GM12878 (cell line): ENCODE measurements around the gene OLAH. TPM values are rescaled to one million over a fixed set of nuclear protein-coding genes. Genes with fewer than 3 reads are reported as not detected.

Experiments
- ATAC-seq: fragments of 200-7000 bp; cut with Tn5 transposase; 3 replicates; pipeline ENCODE4 v1.9.1; 2020; ENCODE audit warnings: mild to moderate bottlenecking, moderate library complexity
- Bru-seq: library from RNA; stranded (reverse); fragments of 400-500 nt; gene quantifications from one replicate; lab custom pipeline; 2021; lab: Mats Ljungman, UMichigan
- BruChase-seq, 2 experiments: library from RNA; stranded (reverse); fragments of 400-500 nt; gene quantifications; one replicate each; lab custom pipeline; 2021; lab: Mats Ljungman, UMichigan
- BruUV-seq: library from RNA; stranded (reverse); fragments of 400-500 nt; replicated peaks from 2 replicates; lab custom pipeline; 2021; lab: Mats Ljungman, UMichigan
- CTCF ChIA-PET: fragments of 300-600 bp; sonication (Branson Sonifier 250); formaldehyde crosslinking; extraction: SDS; loops from one replicate; lab custom pipeline; 2021; ENCODE audit warnings: inconsistent platforms; lab: Yijun Ruan, JAX
- POLR2A ChIA-PET: fragments of 350-600 bp; formaldehyde crosslinking; extraction: SDS; loops from one replicate; lab custom pipeline; 2021; ENCODE audit warnings: inconsistent platforms; lab: Charles Lee
- RAD21 ChIA-PET: fragments of 300-600 bp; sonication (Branson Sonifier 250); formaldehyde crosslinking; loops from one replicate; lab custom pipeline; 2023; ENCODE audit warnings: antibody characterized with exemption; ENCODE audit not compliant: unreplicated experiment; lab: Charles Lee
- SMC1A ChIA-PET: fragments of 300-600 bp; sonication (Branson Sonifier 250); formaldehyde crosslinking; loops from one replicate; lab custom pipeline; 2023; ENCODE audit not compliant: unreplicated experiment, uncharacterized antibody; lab: Charles Lee
- DNase-seq: peaks from one replicate; pipeline ENCODE4 v3.0.0-alpha.2; 2011; ENCODE audit warnings: low read depth, low spot score
- FAIRE-seq: peaks from 3 replicates; lab custom pipeline; 2011; peaks lifted over from hg19 to GRCh38; lab: Jason Lieb, UNC
- H2AFZ ChIP-seq: 2 replicates; pipeline ENCODE4 v1.6.0; 2011; ENCODE audit warnings: low read depth, low read length, control low read depth; ENCODE audit not compliant: control insufficient read depth
- H3K27ac ChIP-seq: 2 replicates; pipeline ENCODE4 v1.5.1; 2011; ENCODE audit warnings: control low read depth; ENCODE audit not compliant: control insufficient read depth, insufficient read depth
- H3K27me3 ChIP-seq, 2 experiments: replicated peaks in 1 of 2; 2 replicates each; pipeline versions ENCODE4 v1.6.0 to v1.6.1; 2011; ENCODE audit warnings: low read length in 1 of 2; ENCODE audit not compliant: control insufficient read depth in 2 of 2, insufficient read depth in 2 of 2
- H3K36me3 ChIP-seq, 2 experiments: 2 replicates each; pipeline ENCODE4 v1.5.1; 2011; ENCODE audit warnings: low read length in 1 of 2; ENCODE audit not compliant: control insufficient read depth in 2 of 2, insufficient read depth in 2 of 2
- H3K4me1 ChIP-seq: 2 replicates; pipeline ENCODE4 v1.6.1; 2011; ENCODE audit warnings: mild to moderate bottlenecking, low read length, moderate library complexity, mixed read lengths; ENCODE audit not compliant: control insufficient read depth, insufficient read depth
- H3K4me2 ChIP-seq: 2 replicates; pipeline ENCODE4 v1.6.0; 2011; ENCODE audit warnings: control low read depth; ENCODE audit not compliant: control insufficient read depth, insufficient read depth
- H3K4me3 ChIP-seq: fragments of 200-600 bp; sonication (generic); 2 replicates; pipeline ENCODE4 v1.5.1; 2016
- H3K79me2 ChIP-seq: 2 replicates; pipeline ENCODE4 v1.6.0; 2011; ENCODE audit warnings: low read length; ENCODE audit not compliant: control insufficient read depth, insufficient read depth
- H3K9ac ChIP-seq: 2 replicates; pipeline ENCODE4 v1.8.0; 2011; ENCODE audit warnings: low read length, control low read depth, mixed read lengths; ENCODE audit not compliant: control insufficient read depth, insufficient read depth
- H3K9me3 ChIP-seq: replicated peaks from 3 replicates; pipeline ENCODE4 v1.5.1; 2011; ENCODE audit warnings: mild to moderate bottlenecking, low read length; ENCODE audit not compliant: control insufficient read depth, insufficient read depth
- H4K20me1 ChIP-seq: 2 replicates; pipeline ENCODE4 v1.6.0; 2011; ENCODE audit not compliant: control insufficient read depth, insufficient read depth
- ATF7 ChIP-seq: fragments of 450-650 bp; IDR thresholded peaks from 2 replicates; pipeline ENCODE4 v1.6.1; 2016; ENCODE audit warnings: low read depth, mild to moderate bottlenecking
- BCL11A ChIP-seq: IDR thresholded peaks from 2 replicates; pipeline ENCODE4 v1.6.1; 2011; ENCODE audit warnings: low read depth, low read length
- CHD4 ChIP-seq: fragments of 200-600 bp; sonication (generic); IDR thresholded peaks from 2 replicates; pipeline ENCODE4 v1.6.1; 2016; ENCODE audit warnings: mild to moderate bottlenecking
- CREM ChIP-seq: IDR thresholded peaks from 2 replicates; pipeline ENCODE4 v1.6.1; 2014; ENCODE audit warnings: antibody characterized with exemption, low read depth
- EGR1 ChIP-seq, 2 experiments: IDR thresholded peaks; 1 replicate in 1 of 2; 2 replicates in 1 of 2; pipeline ENCODE4 v1.6.1; 2011 to 2012; ENCODE audit warnings: low read depth in 2 of 2, low read length in 2 of 2, borderline replicate concordance in 1 of 2, mild to moderate bottlenecking in 1 of 2, moderate library complexity in 1 of 2
- ESRRA ChIP-seq: IDR thresholded peaks from 2 replicates; pipeline ENCODE4 v1.6.1; 2012; ENCODE audit warnings: mild to moderate bottlenecking, low read length, improper control_type of control experiment
- FOXK2 ChIP-seq: fragments of 450-650 bp; IDR thresholded peaks from 2 replicates; pipeline ENCODE4 v1.6.1; 2017; ENCODE audit warnings: mild to moderate bottlenecking, moderate library complexity
- HSF1 ChIP-seq: fragments of 150-350 bp; IDR thresholded peaks from 2 replicates; pipeline ENCODE4 v1.6.1; 2014; ENCODE audit warnings: mild to moderate bottlenecking, low read depth, low read length
- JUNB ChIP-seq: IDR thresholded peaks from 2 replicates; pipeline ENCODE4 v1.6.1; 2016; ENCODE audit warnings: antibody characterized with exemption, mild to moderate bottlenecking
- MTA2 ChIP-seq: fragments of 450-650 bp; IDR thresholded peaks from 2 replicates; pipeline ENCODE4 v1.6.1; 2016; ENCODE audit warnings: low read depth, mild to moderate bottlenecking, moderate library complexity
- POLR2A ChIP-seq: IDR thresholded peaks from 2 replicates; pipeline ENCODE4 v1.6.1; 2011; ENCODE audit warnings: low read depth, mild to moderate bottlenecking, low read length
- POLR2AphosphoS5 ChIP-seq: IDR thresholded peaks from 2 replicates; pipeline ENCODE4 v1.6.1; 2011; ENCODE audit warnings: mild to moderate bottlenecking, low read length, inconsistent platforms
- RAD21 ChIP-seq: IDR thresholded peaks from 2 replicates; pipeline ENCODE4 v1.6.1; 2011; ENCODE audit warnings: mild to moderate bottlenecking, low read depth, low read length, moderate library complexity; ENCODE audit not compliant: insufficient read depth
- RB1 ChIP-seq: fragments of 450-650 bp; formaldehyde crosslinking; IDR thresholded peaks from 2 replicates; pipeline ENCODE4 v1.6.1; 2017; ENCODE audit warnings: mild to moderate bottlenecking, borderline replicate concordance
- ZBED1 ChIP-seq: IDR thresholded peaks from 2 replicates; pipeline ENCODE4 v1.6.1; 2016; ENCODE audit warnings: borderline replicate concordance
- WGBS: methylation state at CpG from one replicate; pipeline ENCODE4 v1.1.6; 2016; ENCODE audit warnings: low lambda C conversion rate; ENCODE audit not compliant: insufficient replicate concordance, insufficient coverage; ENCODE audit errors: missing lambda C conversion rate; 5-methylcytosine and 5-hydroxymethylcytosine counted together
- in situ Hi-C: fragments of 300-500 bp; cut with MboI; formaldehyde crosslinking; loops from 9 replicates; pipeline ENCODE4 v1.14.3; 2018; ENCODE audit warnings: mixed read lengths
- intact Hi-C: fragments of 100-400 bp; cut with micrococcal nuclease; formaldehyde crosslinking; loops from one replicate; pipeline ENCODE4 v1.14.2; 2022; ENCODE audit not compliant: unreplicated experiment
- long read RNA-seq, 2 experiments: library from polyadenylated mRNA; unstranded; transcript quantifications; one replicate each; pipeline ENCODE4 v2.0.0, GENCODE V29; 2019 to 2020
- polyA minus RNA-seq, 3 experiments: library from RNA; depleted of rRNA, polyadenylated mRNA; stranded (reverse); fragments of >200 nt; gene quantifications; 2 replicates each; pipeline ENCODE4 v1.2.3, GENCODE V29; 2011
- polyA plus RNA-seq, 11 experiments: library from polyadenylated mRNA; depleted of rRNA in 4 of 11; unstranded in 6 of 11; stranded (reverse) in 5 of 11; fragments of >200 nt; fragmentation: Nextera tagmentation in 4 of 11; fragmentation: Illumina TruSeq in 1 of 11; extraction: Ambion mirVana in 4 of 11; extraction: Trizol in 1 of 11; gene quantifications; 1 replicate in 1 of 11; 2 replicates in 10 of 11; pipeline versions ENCODE4 v1.2.1 to v1.2.3, GENCODE V29; 2011 to 2016; ENCODE audit warnings: inconsistent platforms in 2 of 11, missing spikeins in 2 of 11, low read depth in 1 of 11
- total RNA-seq, 4 experiments: library from RNA; depleted of rRNA in 3 of 4; stranded (reverse); fragments of >200 nt in 3 of 4; fragmentation: Illumina TruSeq in 1 of 4; extraction: Trizol in 1 of 4; gene quantifications; 2 replicates each; pipeline versions ENCODE4 v1.2.1 to v1.2.3, GENCODE V29; 2013 to 2021
- TF ChIP-seq, protein P1 (sequence below), 3 experiments: IDR thresholded peaks in 2 of 3; conservative IDR thresholded peaks in 1 of 3; 2 replicates each; pipeline ENCODE4 v1.5.1; 2011; ENCODE audit warnings: low read depth in 3 of 3, low read length in 3 of 3, mild to moderate bottlenecking in 3 of 3, control low read depth in 2 of 3, moderate library complexity in 2 of 3, inconsistent platforms in 1 of 3, mixed read lengths in 1 of 3; ENCODE audit not compliant: control insufficient read depth in 2 of 3, insufficient read depth in 1 of 3; ENCODE audit errors: extremely low read depth in 1 of 3

The OLAH gene
- total RNA-seq (2013; cell fraction: nucleolus; rRNA removed): 0.78 TPM in 1 of 2 replicates, not detected in the other
- total RNA-seq (2014; rRNA removed) (0.49 and 0.85 TPM in 2 replicates), total RNA-seq (2014; rRNA removed; fragmentation: Illumina TruSeq; extraction: Trizol) (0.74 and 0.98 TPM in 2 replicates), total RNA-seq (2021) (0.56 and 0.59 TPM in 2 replicates), polyA plus RNA-seq (2011; rRNA removed) (1.4 and 2.0 TPM in 2 replicates), polyA plus RNA-seq (2014; fragmentation: Illumina TruSeq; extraction: Trizol) (1.1 and 2.4 TPM in 2 replicates), polyA plus RNA-seq (2014; fragmentation: Nextera tagmentation; extraction: Ambion mirVana) (under 1 TPM; 0.10 to 0.44 TPM), polyA plus RNA-seq (2014; rRNA removed) (0.38 and 0.52 TPM in 2 replicates), polyA plus RNA-seq (2016; fragmentation: Nextera tagmentation; extraction: Ambion mirVana) (under 1 TPM in 1 of 2 experiments, not detected in 1; 0.19 TPM), polyA minus RNA-seq (2011; rRNA and poly(A)+ RNA removed) (0.37 and 0.88 TPM in 2 replicates), Bru-seq, nascent RNA (percentile 19 among the genes with signal in this experiment), BruChase-seq, experiment 1, labeled RNA remaining after a 6-hour chase (percentile 22 among the genes with signal in this experiment), BruChase-seq, experiment 2, labeled RNA remaining after a 2-hour chase (percentile 15 among the genes with signal in this experiment)
- 0.71 TPM for polyA plus RNA-seq (2011; ENCODE audit: low read depth)
- 0.79 and 0.95 TPM in 2 replicates for polyA plus RNA-seq (2011; cell fraction: cytosol; rRNA removed)
- polyA plus RNA-seq (2011; cell fraction: nucleus; rRNA removed): 0.31 and 0.38 TPM in 2 replicates
- polyA plus RNA-seq (2012): 0.70 and 0.76 TPM in 2 replicates
- polyA minus RNA-seq (2011; cell fraction: cytosol; rRNA and poly(A)+ RNA removed): not detected in 2 replicates
- polyA minus RNA-seq (2011; cell fraction: nucleus; rRNA and poly(A)+ RNA removed): 0.60 TPM in 1 of 2 replicates, not detected in the other
- long read RNA-seq, experiment 1: 0 reads
- long read RNA-seq, experiment 2, partial matches to known transcripts: 1 of 2 reads
- long read RNA-seq, experiment 2, other reads (novel, unspliced or antisense): 0 of 2 reads

DNA sequence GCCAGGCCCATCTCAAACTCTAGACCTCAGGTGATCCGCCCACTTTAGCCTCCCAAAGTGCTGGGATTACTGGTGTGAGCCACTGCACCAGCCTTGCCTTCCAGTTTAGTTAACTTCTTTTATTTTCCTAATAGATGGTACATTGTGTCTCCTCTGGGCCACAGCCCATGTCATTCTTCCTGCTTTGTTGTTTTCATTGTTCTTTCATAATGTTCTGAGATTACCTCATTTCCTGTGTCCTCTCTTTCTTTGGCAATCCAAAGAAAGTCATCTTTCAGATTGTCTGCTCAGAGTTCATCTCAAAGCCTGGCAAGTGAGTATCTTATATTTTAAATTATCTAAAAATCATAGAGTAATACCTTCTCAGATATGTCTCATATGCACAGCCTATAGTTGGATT, at the start of gene OLAH:
Gene OLAH (plus strand): TSS at position 270 of the 400 bp plus-strand sequence. CDS start 3,346 bp downstream, outside the sequence.
- 40% methylated on average over 1 of the region's 1 CpG for WGBS
- Histone ChIP-seq H2AFZ (no peak within 1 kb of the TSS), H3K9ac (no peak within 1 kb of the TSS), H3K27me3 (no peaks in the 10 kb centered on the region), H4K20me1 (no peaks in the 10 kb centered on the region), H3K4me1 (no peaks in the 10 kb centered on the region; the same call in 1 of the 2 replicates), H3K9me3 (no peaks in the 10 kb centered on the region; the same call in 2 of the 3 replicates), H3K27ac (no peak within 1 kb of the TSS)
- POLR2A ChIA-PET: no interaction called here
- no peak for FAIRE-seq
- no TSS peak for BruUV-seq
- TF ChIP-seq CHD4 (no peak), ESRRA (no peak), JUNB (no peak), MTA2 (no peak), RB1 (no peak), CREM (no peak), POLR2A (no peak), RAD21 (no peak), FOXK2 (no peak), POLR2AphosphoS5 (no peak), BCL11A (no peak), EGR1 (IDR thresholded peaks at IDR 0.05; ENCODE audit: borderline replicate concordance in 1 of 2, low read depth in 2 of 2, low read length in 2 of 2) (no peak), HSF1 (no peak), ATF7 (no peak), ZBED1 (no peak)
- TF ChIP-seq, protein P1, sequence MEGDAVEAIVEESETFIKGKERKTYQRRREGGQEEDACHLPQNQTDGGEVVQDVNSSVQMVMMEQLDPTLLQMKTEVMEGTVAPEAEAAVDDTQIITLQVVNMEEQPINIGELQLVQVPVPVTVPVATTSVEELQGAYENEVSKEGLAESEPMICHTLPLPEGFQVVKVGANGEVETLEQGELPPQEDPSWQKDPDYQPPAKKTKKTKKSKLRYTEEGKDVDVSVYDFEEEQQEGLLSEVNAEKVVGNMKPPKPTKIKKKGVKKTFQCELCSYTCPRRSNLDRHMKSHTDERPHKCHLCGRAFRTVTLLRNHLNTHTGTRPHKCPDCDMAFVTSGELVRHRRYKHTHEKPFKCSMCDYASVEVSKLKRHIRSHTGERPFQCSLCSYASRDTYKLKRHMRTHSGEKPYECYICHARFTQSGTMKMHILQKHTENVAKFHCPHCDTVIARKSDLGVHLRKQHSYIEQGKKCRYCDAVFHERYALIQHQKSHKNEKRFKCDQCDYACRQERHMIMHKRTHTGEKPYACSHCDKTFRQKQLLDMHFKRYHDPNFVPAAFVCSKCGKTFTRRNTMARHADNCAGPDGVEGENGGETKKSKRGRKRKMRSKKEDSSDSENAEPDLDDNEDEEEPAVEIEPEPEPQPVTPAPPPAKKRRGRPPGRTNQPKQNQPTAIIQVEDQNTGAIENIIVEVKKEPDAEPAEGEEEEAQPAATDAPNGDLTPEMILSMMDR (IDR thresholded peaks at IDR 0.05 in 2 of 3, conservative IDR thresholded peaks at IDR 0.05 in 1 of 3; ENCODE audit: control insufficient read depth in 2 of 3, extremely low read depth in 1 of 3, insufficient read depth in 1 of 3, low read depth in 3 of 3, low read length in 3 of 3): no peak
- TF ChIP-seq, all 136 proteins: peak for 0
- H3K79me2 ChIP-seq: no peaks in the 10 kb centered on the region
- intact Hi-C loops (no loop called here), in situ Hi-C loops (no loop called here)
- CTCF ChIA-PET: no interaction called here
- no peaks in the 10 kb centered on the region for H3K36me3 ChIP-seq
- H3K4me2 ChIP-seq: no peak within 1 kb of the TSS
- RAD21 ChIA-PET: no interaction called here
- DNase-seq: no peak
- ATAC-seq: no peak
- no peak within 1 kb of the TSS for H3K4me3 ChIP-seq
- SMC1A ChIA-PET: no interaction called here
